Myocyte (in vitro differentiated cells): ENCODE measurements around the gene STIM2. TPM values are rescaled to one million over a fixed set of nuclear protein-coding genes. Genes with fewer than 3 reads are reported as not detected.
"Not testable (repeated sequence)": the region's sequence is repeated elsewhere in the genome, so short reads cannot be mapped to it uniquely, and the experiment has no call there.

Source experiments
- DNase-seq: peaks from one replicate; pipeline ENCODE4 v3.0.0-alpha.2; 2012; ENCODE audit warnings: low read depth
- total RNA-seq: library from RNA; depleted of rRNA; stranded (reverse); fragments of >200 nt; gene quantifications from 2 replicates; pipeline ENCODE4 v1.2.3, GENCODE V29; 2014

The STIM2 gene
- total RNA-seq, 1 donor from 2014 or later: 49.1 TPM

GRCh38 chr4:26953366-26953765, 92.7 kb downstream of the STIM2 start:
- DNase-seq: no peak

GRCh38 chr4:26953770-26954423, 93.3 kb downstream of the STIM2 start:
- DNase-seq: no peak

GRCh38 chr4:26955241-26955640, 94.6 kb downstream of the STIM2 start:
- DNase-seq: no peak

GRCh38 chr4:26958925-26959653, 98.4 kb downstream of the STIM2 start:
- no peak for DNase-seq

- no peak for DNase-seq
Observed at GRCh38 chr4:26959654-26960047, 99.0 kb downstream of the STIM2 start.

- no peak for DNase-seq
Observed at GRCh38 chr4:26962720-26963119, 102.1 kb downstream of the STIM2 start.

- DNase-seq: no peak
Observed at GRCh38 chr4:26964512-26964911, 103.9 kb downstream of the STIM2 start.

- DNase-seq: no peak
Observed at GRCh38 chr4:26964994-26965393, 104.4 kb downstream of the STIM2 start.

- DNase-seq: not testable (repeated sequence)
Observed at GRCh38 chr4:26975464-26976181, 115.0 kb downstream of the STIM2 start.

GRCh38 chr4:26978387-26979053, 117.9 kb downstream of the STIM2 start:
- DNase-seq: no peak

- peak; percentile 76 for DNase-seq
Observed at GRCh38 chr4:26984896-26985295, 124.3 kb downstream of the STIM2 start.

GRCh38 chr4:26985873-26986272, 125.2 kb downstream of the STIM2 start:
- DNase-seq: peak; percentile 78

GRCh38 chr4:26987191-26987590, 126.5 kb downstream of the STIM2 start:
- DNase-seq: no peak

GRCh38 chr4:26991057-26991456, 130.4 kb downstream of the STIM2 start:
- DNase-seq: no peak

- DNase-seq: no peak
Observed at GRCh38 chr4:26992657-26993361, 132.2 kb downstream of the STIM2 start.

GRCh38 chr4:26993539-26993938, 132.9 kb downstream of the STIM2 start:
- no peak for DNase-seq

GRCh38 chr4:26993967-26994366, 133.3 kb downstream of the STIM2 start:
- no peak for DNase-seq

- DNase-seq: no peak
Observed at GRCh38 chr4:26995316-26995715, 134.7 kb downstream of the STIM2 start.

GRCh38 chr4:26996745-26997144, 136.1 kb downstream of the STIM2 start:
- no peak for DNase-seq

GRCh38 chr4:26999689-27000088, 139.0 kb downstream of the STIM2 start:
- no peak for DNase-seq

GRCh38 chr4:27000122-27000521, 139.5 kb downstream of the STIM2 start:
- peak; percentile 85 for DNase-seq
